Adrenal gland (tissue), 5 donors: ENCODE data around the gene OTUB2.

Source experiments
- POLR2A ChIP-seq, 2 donors: fragments of 450-650 bp; IDR thresholded peaks; one replicate each; pipeline ENCODE4 v1.6.1; 2017; ENCODE audit warnings: antibody characterized with exemption in 2 of 2, mild to moderate bottlenecking in 2 of 2, moderate library complexity in 1 of 2
- TF ChIP-seq, protein P1 (sequence below), 6 experiments: fragments of 450-650 bp in 4 of 6; fragments of 200-600 bp in 2 of 6; sonication (generic) in 1 of 6; IDR thresholded peaks; 1 replicate in 5 of 6; 2 replicates in 1 of 6; pipeline versions ENCODE4 v1.5.1 to v1.8.0; 2016 to 2021; ENCODE audit warnings: antibody characterized with exemption in 6 of 6, mild to moderate bottlenecking in 2 of 6, moderate library complexity in 1 of 6
- donor health status: DM: no; HTN: no; CAD: no.

DNA sequence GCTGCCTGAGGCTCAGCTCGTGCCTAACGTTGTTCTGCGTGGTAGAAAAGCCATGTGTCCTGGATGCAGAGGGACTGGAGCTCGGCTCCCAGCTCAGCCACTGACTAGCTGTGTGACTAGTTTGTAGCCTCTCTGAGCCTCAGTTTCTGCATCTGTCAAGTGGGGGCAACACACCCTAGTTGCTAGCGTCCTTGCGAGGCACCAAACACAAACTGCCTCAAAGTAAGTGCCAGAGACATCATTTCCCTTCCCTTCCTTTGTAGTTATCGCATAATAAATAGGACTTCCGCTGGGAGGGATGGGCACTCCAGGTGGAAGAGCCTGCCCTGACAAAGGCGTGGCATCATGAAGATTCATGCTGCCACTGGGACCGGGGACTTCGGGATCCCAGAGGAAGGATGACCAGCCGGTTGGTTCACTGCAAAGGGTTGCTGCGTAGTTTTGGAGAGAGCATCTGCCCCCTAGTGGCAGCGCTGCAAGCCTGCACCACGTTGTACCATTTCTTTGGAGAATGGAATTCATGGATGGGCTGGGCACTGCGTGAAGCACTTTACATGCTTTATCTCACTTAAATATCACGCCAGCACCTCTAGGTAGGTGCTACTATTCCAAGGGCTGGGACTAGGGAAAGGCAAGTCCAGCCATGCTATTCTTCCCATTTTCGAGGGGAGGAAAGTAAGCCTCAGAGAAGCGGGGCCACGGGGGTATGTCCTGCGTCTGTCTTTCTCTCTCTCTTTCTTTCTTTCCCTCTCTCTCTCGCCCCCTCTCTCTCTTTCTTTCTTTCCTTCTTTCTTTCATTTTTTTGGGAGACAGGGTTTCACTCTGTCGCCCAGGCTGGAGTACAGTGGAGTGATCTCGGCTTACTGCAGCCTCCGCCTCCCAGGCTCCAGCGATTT is 24.4 kb upstream of the OTUB2 start:
- TF ChIP-seq, protein P1, sequence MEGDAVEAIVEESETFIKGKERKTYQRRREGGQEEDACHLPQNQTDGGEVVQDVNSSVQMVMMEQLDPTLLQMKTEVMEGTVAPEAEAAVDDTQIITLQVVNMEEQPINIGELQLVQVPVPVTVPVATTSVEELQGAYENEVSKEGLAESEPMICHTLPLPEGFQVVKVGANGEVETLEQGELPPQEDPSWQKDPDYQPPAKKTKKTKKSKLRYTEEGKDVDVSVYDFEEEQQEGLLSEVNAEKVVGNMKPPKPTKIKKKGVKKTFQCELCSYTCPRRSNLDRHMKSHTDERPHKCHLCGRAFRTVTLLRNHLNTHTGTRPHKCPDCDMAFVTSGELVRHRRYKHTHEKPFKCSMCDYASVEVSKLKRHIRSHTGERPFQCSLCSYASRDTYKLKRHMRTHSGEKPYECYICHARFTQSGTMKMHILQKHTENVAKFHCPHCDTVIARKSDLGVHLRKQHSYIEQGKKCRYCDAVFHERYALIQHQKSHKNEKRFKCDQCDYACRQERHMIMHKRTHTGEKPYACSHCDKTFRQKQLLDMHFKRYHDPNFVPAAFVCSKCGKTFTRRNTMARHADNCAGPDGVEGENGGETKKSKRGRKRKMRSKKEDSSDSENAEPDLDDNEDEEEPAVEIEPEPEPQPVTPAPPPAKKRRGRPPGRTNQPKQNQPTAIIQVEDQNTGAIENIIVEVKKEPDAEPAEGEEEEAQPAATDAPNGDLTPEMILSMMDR (IDR thresholded peaks at IDR 0.05), result peak; percentile 94 to 99 (median 96)
- no peak for TF ChIP-seq POLR2A (IDR thresholded peaks at IDR 0.05)
